ENCODE measurements around the gene FOXL1.

FOXL1 gene

DNA sequence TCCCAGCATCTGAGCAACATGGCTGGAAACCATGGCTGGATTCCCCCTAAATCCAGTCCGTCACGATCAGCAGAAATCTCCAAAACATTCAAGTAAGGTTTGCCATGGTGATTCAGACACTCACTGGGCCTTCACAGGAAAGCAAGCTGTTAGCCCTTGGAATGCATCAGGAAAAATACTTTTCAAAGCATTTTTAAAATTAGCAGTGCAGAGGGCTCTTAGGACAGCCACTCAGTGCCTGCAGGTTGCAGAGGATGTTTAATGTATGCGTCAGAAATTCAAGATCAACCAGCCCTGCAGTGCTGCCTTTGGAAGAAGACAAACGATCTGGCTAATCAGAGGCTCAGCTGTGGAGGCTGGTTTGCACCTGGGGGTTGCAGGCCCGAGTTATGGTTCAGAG is 50.3 kb downstream of the FOXL1 start:
- no peak overlapping the region for H3K9ac ChIP-seq (ENCODE audit: low read length)
- no peak for TF ChIP-seq EZH2phosphoT487 (conservative IDR thresholded peaks at IDR 0.05; ENCODE audit: low read length)
- TF ChIP-seq, protein P1, sequence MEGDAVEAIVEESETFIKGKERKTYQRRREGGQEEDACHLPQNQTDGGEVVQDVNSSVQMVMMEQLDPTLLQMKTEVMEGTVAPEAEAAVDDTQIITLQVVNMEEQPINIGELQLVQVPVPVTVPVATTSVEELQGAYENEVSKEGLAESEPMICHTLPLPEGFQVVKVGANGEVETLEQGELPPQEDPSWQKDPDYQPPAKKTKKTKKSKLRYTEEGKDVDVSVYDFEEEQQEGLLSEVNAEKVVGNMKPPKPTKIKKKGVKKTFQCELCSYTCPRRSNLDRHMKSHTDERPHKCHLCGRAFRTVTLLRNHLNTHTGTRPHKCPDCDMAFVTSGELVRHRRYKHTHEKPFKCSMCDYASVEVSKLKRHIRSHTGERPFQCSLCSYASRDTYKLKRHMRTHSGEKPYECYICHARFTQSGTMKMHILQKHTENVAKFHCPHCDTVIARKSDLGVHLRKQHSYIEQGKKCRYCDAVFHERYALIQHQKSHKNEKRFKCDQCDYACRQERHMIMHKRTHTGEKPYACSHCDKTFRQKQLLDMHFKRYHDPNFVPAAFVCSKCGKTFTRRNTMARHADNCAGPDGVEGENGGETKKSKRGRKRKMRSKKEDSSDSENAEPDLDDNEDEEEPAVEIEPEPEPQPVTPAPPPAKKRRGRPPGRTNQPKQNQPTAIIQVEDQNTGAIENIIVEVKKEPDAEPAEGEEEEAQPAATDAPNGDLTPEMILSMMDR (IDR thresholded peaks at IDR 0.05; ENCODE audit: insufficient read depth, low read length, poor library complexity, severe bottlenecking), result no peak
- no peaks in the 10 kb centered on the region for H3K27me3 ChIP-seq (ENCODE audit: low read length)
- H3K27ac ChIP-seq (ENCODE audit: low read depth, low read length), result no peak overlapping the region
- H3F3A ChIP-seq (ENCODE audit: insufficient read depth), result no peaks in the 10 kb centered on the region
- H3K9me3 ChIP-seq (ENCODE audit: insufficient read depth, low read length), result no peaks in the 10 kb centered on the region
- H2AFZ ChIP-seq (ENCODE audit: low read depth, low read length, severe bottlenecking), result no peak overlapping the region
- no peak overlapping the region for H3K4me3 ChIP-seq (ENCODE audit: insufficient read depth, low read length, poor library complexity, severe bottlenecking)
- H4K20me1 ChIP-seq (ENCODE audit: low read depth, low read length), result no peaks in the 10 kb centered on the region
- H3K9me2 ChIP-seq (replicated peaks; ENCODE audit: insufficient read depth, low read length), result no peaks in the 10 kb centered on the region
- H3K4me2 ChIP-seq (ENCODE audit: low read depth, low read length, poor library complexity, severe bottlenecking), result no peak overlapping the region
- H3K36me3 ChIP-seq (ENCODE audit: low read length), result no peaks in the 10 kb centered on the region
- H3K79me2 ChIP-seq (ENCODE audit: insufficient read depth, low read length), result no peaks in the 10 kb centered on the region

DNA sequence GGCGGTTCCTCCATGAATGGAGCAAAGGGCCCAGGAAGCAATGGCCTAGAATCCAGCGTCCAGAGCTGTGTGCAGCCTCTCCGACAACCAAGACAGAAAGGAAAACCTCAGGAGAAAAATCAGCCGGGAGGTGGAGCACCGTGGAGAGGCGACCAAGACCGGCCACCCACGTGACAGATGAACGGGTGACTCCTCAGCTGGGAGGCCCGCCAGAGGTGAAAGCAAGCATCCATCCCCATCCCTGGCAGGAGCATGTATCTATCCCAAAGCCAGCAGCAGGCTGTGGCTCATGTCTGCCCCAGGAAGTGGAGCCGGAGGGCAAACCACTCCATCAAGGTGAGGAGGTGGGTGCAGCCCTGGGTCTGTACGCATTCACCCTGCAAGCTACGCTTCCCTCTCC is 52.1 kb downstream of the FOXL1 start:
- H3K27ac ChIP-seq (ENCODE audit: low read depth, low read length), result no peak overlapping the region

DNA sequence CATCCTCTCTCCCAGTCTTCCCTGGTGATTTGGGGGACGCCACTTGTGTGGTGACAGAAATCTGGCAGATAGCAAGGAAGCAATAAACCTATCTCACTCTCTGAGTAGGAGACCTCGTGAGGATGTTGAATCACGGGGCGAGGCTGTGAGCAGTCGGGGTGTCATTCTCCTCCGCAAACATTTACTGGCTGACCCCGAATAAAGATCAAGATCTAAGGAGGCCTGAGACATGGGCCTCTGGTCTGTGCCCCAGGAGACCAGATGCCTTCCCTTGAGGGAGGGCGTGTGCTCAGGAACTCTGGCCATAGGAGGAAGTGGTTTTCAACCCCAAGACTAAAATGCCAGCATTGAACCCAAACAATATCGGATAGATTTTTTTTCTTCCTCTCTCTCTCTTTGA is 53.1 kb downstream of the FOXL1 start:
- Histone ChIP-seq H3K9me2 (replicated peaks; ENCODE audit: insufficient read depth, low read length) (no peaks in the 10 kb centered on the region), H3K27me3 (ENCODE audit: low read length) (no peaks in the 10 kb centered on the region), H3K9me3 (ENCODE audit: insufficient read depth, low read length) (no peaks in the 10 kb centered on the region), H2AFZ (ENCODE audit: low read depth, low read length, severe bottlenecking) (no peak overlapping the region), H4K20me1 (ENCODE audit: low read depth, low read length) (no peaks in the 10 kb centered on the region), H3K9ac (ENCODE audit: low read length) (no peak overlapping the region), H3K79me2 (ENCODE audit: insufficient read depth, low read length) (no peaks in the 10 kb centered on the region), H3K36me3 (ENCODE audit: low read length) (no peaks in the 10 kb centered on the region), H3K27ac (ENCODE audit: low read depth, low read length) (no peak overlapping the region), H3K4me2 (ENCODE audit: low read depth, low read length, poor library complexity, severe bottlenecking) (no peak overlapping the region), H3K4me3 (ENCODE audit: insufficient read depth, low read length, poor library complexity, severe bottlenecking) (no peak overlapping the region), H3F3A (ENCODE audit: insufficient read depth) (no peaks in the 10 kb centered on the region)
- TF ChIP-seq, protein P1 (IDR thresholded peaks at IDR 0.05; ENCODE audit: insufficient read depth, low read length, poor library complexity, severe bottlenecking), result no peak
- TF ChIP-seq EZH2phosphoT487 (conservative IDR thresholded peaks at IDR 0.05; ENCODE audit: low read length), result no peak

More for the DNA sequence above, 52.1 kb downstream of the FOXL1 start:
- TF ChIP-seq EZH2phosphoT487 (conservative IDR thresholded peaks at IDR 0.05; ENCODE audit: low read length), result no peak
- TF ChIP-seq, protein P1 (IDR thresholded peaks at IDR 0.05; ENCODE audit: insufficient read depth, low read length, poor library complexity, severe bottlenecking), result no peak
- Histone ChIP-seq H3K36me3 (ENCODE audit: low read length) (no peaks in the 10 kb centered on the region), H3K9me2 (replicated peaks; ENCODE audit: insufficient read depth, low read length) (no peaks in the 10 kb centered on the region), H3K27me3 (ENCODE audit: low read length) (no peaks in the 10 kb centered on the region), H3K4me3 (ENCODE audit: insufficient read depth, low read length, poor library complexity, severe bottlenecking) (no peak overlapping the region), H2AFZ (ENCODE audit: low read depth, low read length, severe bottlenecking) (no peak overlapping the region), H4K20me1 (ENCODE audit: low read depth, low read length) (no peaks in the 10 kb centered on the region), H3K4me2 (ENCODE audit: low read depth, low read length, poor library complexity, severe bottlenecking) (no peak overlapping the region), H3K79me2 (ENCODE audit: insufficient read depth, low read length) (no peaks in the 10 kb centered on the region), H3F3A (ENCODE audit: insufficient read depth) (no peaks in the 10 kb centered on the region), H3K9ac (ENCODE audit: low read length) (no peak overlapping the region), H3K9me3 (ENCODE audit: insufficient read depth, low read length) (no peaks in the 10 kb centered on the region)
